ENCODE measurements around the gene FAM174A.

DNA sequence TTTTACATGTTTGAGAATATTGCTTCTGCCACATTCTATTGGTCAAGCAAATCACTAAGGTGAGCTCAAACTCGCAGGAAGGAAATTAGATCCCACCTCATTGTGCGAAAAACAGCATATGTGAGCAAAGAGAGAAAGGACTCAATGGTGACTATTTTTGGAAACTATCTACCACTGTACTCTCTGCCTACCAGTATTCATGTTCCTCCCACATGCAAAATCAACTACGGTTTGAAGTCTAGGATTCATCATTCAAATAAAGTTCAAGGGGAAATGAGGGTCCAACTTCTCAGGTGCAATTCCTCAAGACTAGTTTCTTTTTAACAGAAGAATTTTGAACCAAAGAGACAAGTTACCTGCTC lies 60.6 kb downstream of the FAM174A start:
- TF ChIP-seq CTCF (IDR thresholded peaks at IDR 0.05) = no peak
- no peak for TF ChIP-seq NRF1 (IDR thresholded peaks at IDR 0.05; ENCODE audit: low read depth, low read length)
- no peak for TF ChIP-seq RAD21 (IDR thresholded peaks at IDR 0.05; ENCODE audit: low read length)
- TF ChIP-seq JUND (IDR thresholded peaks at IDR 0.05) = no peak
- no peak for TF ChIP-seq TEAD4 (IDR thresholded peaks at IDR 0.05; ENCODE audit: borderline replicate concordance, insufficient read depth)
- no peak for TF ChIP-seq RFX5 (IDR thresholded peaks at IDR 0.05; ENCODE audit: low read length)
- TF ChIP-seq RXRA (IDR thresholded peaks at IDR 0.05; ENCODE audit: borderline replicate concordance, low read depth) = no peak
- TF ChIP-seq EP300 (IDR thresholded peaks at IDR 0.05; ENCODE audit: borderline replicate concordance in 1 of 2, low read depth in 1 of 2, low read length in 1 of 2) = no peak

Data from SK-N-SH (cell line).